ENCODE measurements around the gene GPBAR1. TPM values are rescaled to one million over a fixed set of nuclear protein-coding genes. Genes with fewer than 3 reads are reported as not detected.

The GPBAR1 gene
- total RNA-seq, 2 experiments from 2014 or later, result 1.6 to 1.8 TPM

- peaks cover 53% of the 10 kb centered on the region for H3K4me1 ChIP-seq (ENCODE audit: insufficient read depth, low read length)
- peak in 6 of 14 experiments; percentile 7 to 71 (median 49) for DNase-seq
- H3K36me3 ChIP-seq (ENCODE audit: insufficient read depth, low read length), result peaks cover 30% of the 10 kb centered on the region
- Mint-ChIP-seq H3K36me3 (ENCODE audit: low read depth) (peaks cover 62% of the 10 kb centered on the region), H3K27ac (peak overlapping the region; percentile 96), H3K27me3 (no peaks in the 10 kb centered on the region), H3K4me1 (ENCODE audit: low read depth) (peaks cover 62% of the 10 kb centered on the region), H3K9me3 (no peaks in the 10 kb centered on the region), H3K4me3 (peak overlapping the region; percentile 95)
- H3K9me3 ChIP-seq (ENCODE audit: control insufficient read depth in 1 of 2, insufficient read depth in 1 of 2, low read length in 2 of 2), result no peaks in the 10 kb centered on the region
- CTCF ChIA-PET, result interaction anchor here (0.8 kb wide), 1 partner anchor 11 kb away, joined by 5 read pairs; no protein-coding TSS in a partner anchor
- intact Hi-C loops (cut with DNase I, micrococcal nuclease), result loop anchor here (1.0 to 5.0 kb wide), 4 partner anchors 11 to 179 kb away; partner anchors contain the start of gene CTDSP1 (in 1 of the 2)
- peak overlapping the region; percentile 96 to 99 for H3K27ac ChIP-seq (ENCODE audit: low read depth in 1 of 2, low read length in 2 of 2)
- ATAC-seq (ENCODE audit: poor library complexity), result peak; percentile 30
- peak overlapping the region; percentile 80 for H3K4me3 ChIP-seq (ENCODE audit: low read length)
- H3K27me3 ChIP-seq (ENCODE audit: control insufficient read depth in 1 of 2, insufficient read depth in 2 of 2, low read length in 2 of 2), result no peaks in the 10 kb centered on the region
- no peak for TF ChIP-seq CTCF (IDR thresholded peaks at IDR 0.05)
- POLR2A ChIA-PET, result interaction anchor here (1.8 to 6.8 kb wide), 2 partner anchors 9 to 52 kb away, joined by 9 to 64 read pairs; partner anchors contain the start of genes AAMP and PNKD
These were observed 42.3 kb upstream of the GPBAR1 start for GRCh38 chr2:218218268-218219185.

GRCh38 chr2:218219934-218220333, 40.9 kb upstream of the GPBAR1 start:
- Mint-ChIP-seq H3K4me1 (ENCODE audit: low read depth) (peaks cover 76% of the 10 kb centered on the region), H3K9me3 (no peaks in the 10 kb centered on the region), H3K27ac (peak overlapping the region; percentile 96), H3K36me3 (ENCODE audit: low read depth) (peaks cover 76% of the 10 kb centered on the region), H3K4me3 (peak overlapping the region; percentile 95), H3K27me3 (no peaks in the 10 kb centered on the region)
- peaks cover 67% of the 10 kb centered on the region for H3K4me1 ChIP-seq (ENCODE audit: insufficient read depth, low read length)
- ChIA-PET POLR2A (interaction anchor here (1.0 to 6.8 kb wide), 7 partner anchors 8 to 180 kb away, joined by 3 to 64 read pairs (median 4); partner anchors contain the start of genes CTDSP1 and PNKD), CTCF (interaction anchor here (1.8 kb wide), 1 partner anchor 10 kb away, joined by 6 read pairs; no protein-coding TSS in a partner anchor)
- peak in 1 of 14 experiments; percentile 21 for DNase-seq
- no peaks in the 10 kb centered on the region for H3K27me3 ChIP-seq (ENCODE audit: control insufficient read depth in 1 of 2, insufficient read depth in 2 of 2, low read length in 2 of 2)
- H3K36me3 ChIP-seq (ENCODE audit: insufficient read depth, low read length), result peaks cover 44% of the 10 kb centered on the region
- H3K27ac ChIP-seq (ENCODE audit: low read depth in 1 of 2, low read length in 2 of 2), result peak overlapping the region; percentile 16 to 99
- no peaks in the 10 kb centered on the region for H3K9me3 ChIP-seq (ENCODE audit: control insufficient read depth in 1 of 2, insufficient read depth in 1 of 2, low read length in 2 of 2)
- intact Hi-C loops (cut with DNase I, micrococcal nuclease), result loop anchor here (2.0 to 5.0 kb wide), 4 partner anchors 13 to 177 kb away; partner anchors contain the start of gene CTDSP1 (in 2 of the 2)
- TF ChIP-seq CTCF (IDR thresholded peaks at IDR 0.05), result no peak
- no peak for ATAC-seq (ENCODE audit: poor library complexity)
- H3K4me3 ChIP-seq (ENCODE audit: low read length), result peak overlapping the region; percentile 80

GRCh38 chr2:218221000-218221399, 39.8 kb upstream of the GPBAR1 start:
- TF ChIP-seq CTCF (IDR thresholded peaks at IDR 0.05), result no peak
- H3K9me3 ChIP-seq (ENCODE audit: control insufficient read depth in 1 of 2, insufficient read depth in 1 of 2, low read length in 2 of 2), result no peaks in the 10 kb centered on the region
- Mint-ChIP-seq H3K27ac (peak overlapping the region; percentile 96), H3K36me3 (ENCODE audit: low read depth) (peaks cover 87% of the 10 kb centered on the region), H3K9me3 (no peaks in the 10 kb centered on the region), H3K27me3 (no peaks in the 10 kb centered on the region), H3K4me1 (ENCODE audit: low read depth) (peaks cover 85% of the 10 kb centered on the region), H3K4me3 (peak overlapping the region; percentile 95)
- intact Hi-C loops (cut with DNase I, micrococcal nuclease), result loop anchor here in 1 of 2 experiments (5.0 kb wide), 2 partner anchors 34 to 176 kb away; partner anchors contain the start of gene CTDSP1
- no peaks in the 10 kb centered on the region for H3K27me3 ChIP-seq (ENCODE audit: control insufficient read depth in 1 of 2, insufficient read depth in 2 of 2, low read length in 2 of 2)
- peak overlapping the region; percentile 80 for H3K4me3 ChIP-seq (ENCODE audit: low read length)
- H3K27ac ChIP-seq (ENCODE audit: low read depth in 1 of 2, low read length in 2 of 2), result peak overlapping the region; percentile 6 to 25
- H3K36me3 ChIP-seq (ENCODE audit: insufficient read depth, low read length), result peaks cover 52% of the 10 kb centered on the region
- ChIA-PET CTCF (interaction anchor here (1.8 to 2.0 kb wide), 2 partner anchors 9 to 37 kb away, joined by 5 to 6 read pairs; no protein-coding TSS in a partner anchor), POLR2A (interaction anchor here (0.8 to 6.8 kb wide), 7 partner anchors 7 to 666 kb away, joined by 3 to 64 read pairs (median 5); partner anchors contain the start of genes CTDSP1 and PNKD)
- no peak for ATAC-seq (ENCODE audit: poor library complexity)
- DNase-seq, result peak in 4 of 14 experiments; percentile 21 to 44 (median 37)
- H3K4me1 ChIP-seq (ENCODE audit: insufficient read depth, low read length), result peaks cover 76% of the 10 kb centered on the region

Measured in CD4-positive, alpha-beta T cell (primary cell).